Activated B cell treated with CpG ODN at 0.5 μM for 24 hours (primary cell): ENCODE measurements around the gene CD276. TPM values are rescaled to one million over a fixed set of nuclear protein-coding genes. Genes with fewer than 3 reads are reported as not detected.

Experiments used
- ATAC-seq: fragments of 200-7000 bp; cut with Tn5 transposase; one replicate; pipeline ENCODE4 v1.10.0; 2021; ENCODE audit warnings: low read depth, mild to moderate bottlenecking, moderate library complexity
- CTCF ChIA-PET: fragments of 350-600 bp; sonication (Branson Sonifier 250); formaldehyde crosslinking; loops from one replicate; lab custom pipeline; 2021; ENCODE audit warnings: antibody characterized with exemption; lab: Charles Lee
- POLR2A ChIA-PET: fragments of 350-600 bp; sonication (Branson Sonifier 250); formaldehyde crosslinking; loops from one replicate; lab custom pipeline; 2021; ENCODE audit warnings: antibody characterized with exemption; lab: Charles Lee
- DNase-seq: peaks from one replicate; pipeline ENCODE4 v3.0.0; 2022
- H3K27ac Mint-ChIP-seq: one replicate; pipeline ENCODE4 v1.8.0; 2020; ENCODE audit warnings: mixed read lengths
- H3K27me3 Mint-ChIP-seq: one replicate; pipeline ENCODE4 v1.8.0; 2021; ENCODE audit warnings: mixed read lengths
- H3K36me3 Mint-ChIP-seq: one replicate; pipeline ENCODE4 v1.8.0; 2021; ENCODE audit warnings: low read depth, mixed read lengths
- H3K4me1 Mint-ChIP-seq: one replicate; pipeline ENCODE4 v1.8.0; 2021; ENCODE audit warnings: mixed read lengths
- H3K4me3 Mint-ChIP-seq: one replicate; pipeline ENCODE4 v1.8.0; 2020; ENCODE audit warnings: mild to moderate bottlenecking, mixed read lengths
- H3K9me3 Mint-ChIP-seq: one replicate; pipeline ENCODE4 v1.8.0; 2020; ENCODE audit warnings: mixed read lengths
- intact Hi-C: fragments of 100-400 bp; cut with micrococcal nuclease; formaldehyde crosslinking; loops from one replicate; pipeline ENCODE4 v1.15.1; 2024
- total RNA-seq: library from RNA; stranded (reverse); gene quantifications from 2 replicates; pipeline ENCODE4 v1.2.3, GENCODE V29; 2022
- TF ChIP-seq, protein P1 (sequence below): fragments of 200-600 bp; IDR thresholded peaks from one replicate; pipeline ENCODE4 v1.8.0; 2022; ENCODE audit warnings: antibody characterized with exemption, mild to moderate bottlenecking

The CD276 gene
- total RNA-seq, 1 donor from 2014 or later: 0.38 TPM

DNA sequence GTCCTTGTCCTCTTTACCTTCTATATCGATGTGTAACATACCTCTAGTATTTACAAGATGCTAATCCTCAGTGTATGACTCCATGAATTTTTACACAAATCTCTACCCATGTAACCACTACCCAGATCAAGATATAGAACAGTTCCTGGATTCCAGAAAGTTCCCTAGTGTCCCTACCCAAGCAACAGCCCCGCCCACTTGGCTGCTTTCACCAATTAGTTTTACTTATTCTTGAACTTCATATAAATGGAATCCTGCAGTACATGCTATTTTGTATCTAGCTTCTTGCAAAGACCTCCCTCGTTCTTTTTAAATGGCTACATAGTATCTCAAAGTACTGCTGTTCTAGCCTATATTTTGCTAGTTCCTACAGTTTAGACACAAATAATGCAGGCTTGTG, 33.0 kb downstream of the CD276 start:
- ATAC-seq: no peak
- Mint-ChIP-seq H3K4me1 (no peaks in the 10 kb centered on the region), H3K27me3 (peaks cover 12% of the 10 kb centered on the region), H3K36me3 (no peaks in the 10 kb centered on the region), H3K4me3 (no peak overlapping the region), H3K9me3 (no peaks in the 10 kb centered on the region), H3K27ac (no peak overlapping the region)
- intact Hi-C loops: no loop called here
- ChIA-PET CTCF (interaction anchor here (0.9 kb wide), 1 partner anchor 12 kb away, joined by 3 read pairs; no protein-coding TSS in a partner anchor), POLR2A (no interaction called here)
- TF ChIP-seq, protein P1, sequence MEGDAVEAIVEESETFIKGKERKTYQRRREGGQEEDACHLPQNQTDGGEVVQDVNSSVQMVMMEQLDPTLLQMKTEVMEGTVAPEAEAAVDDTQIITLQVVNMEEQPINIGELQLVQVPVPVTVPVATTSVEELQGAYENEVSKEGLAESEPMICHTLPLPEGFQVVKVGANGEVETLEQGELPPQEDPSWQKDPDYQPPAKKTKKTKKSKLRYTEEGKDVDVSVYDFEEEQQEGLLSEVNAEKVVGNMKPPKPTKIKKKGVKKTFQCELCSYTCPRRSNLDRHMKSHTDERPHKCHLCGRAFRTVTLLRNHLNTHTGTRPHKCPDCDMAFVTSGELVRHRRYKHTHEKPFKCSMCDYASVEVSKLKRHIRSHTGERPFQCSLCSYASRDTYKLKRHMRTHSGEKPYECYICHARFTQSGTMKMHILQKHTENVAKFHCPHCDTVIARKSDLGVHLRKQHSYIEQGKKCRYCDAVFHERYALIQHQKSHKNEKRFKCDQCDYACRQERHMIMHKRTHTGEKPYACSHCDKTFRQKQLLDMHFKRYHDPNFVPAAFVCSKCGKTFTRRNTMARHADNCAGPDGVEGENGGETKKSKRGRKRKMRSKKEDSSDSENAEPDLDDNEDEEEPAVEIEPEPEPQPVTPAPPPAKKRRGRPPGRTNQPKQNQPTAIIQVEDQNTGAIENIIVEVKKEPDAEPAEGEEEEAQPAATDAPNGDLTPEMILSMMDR: no peak
- no peak for DNase-seq

DNA sequence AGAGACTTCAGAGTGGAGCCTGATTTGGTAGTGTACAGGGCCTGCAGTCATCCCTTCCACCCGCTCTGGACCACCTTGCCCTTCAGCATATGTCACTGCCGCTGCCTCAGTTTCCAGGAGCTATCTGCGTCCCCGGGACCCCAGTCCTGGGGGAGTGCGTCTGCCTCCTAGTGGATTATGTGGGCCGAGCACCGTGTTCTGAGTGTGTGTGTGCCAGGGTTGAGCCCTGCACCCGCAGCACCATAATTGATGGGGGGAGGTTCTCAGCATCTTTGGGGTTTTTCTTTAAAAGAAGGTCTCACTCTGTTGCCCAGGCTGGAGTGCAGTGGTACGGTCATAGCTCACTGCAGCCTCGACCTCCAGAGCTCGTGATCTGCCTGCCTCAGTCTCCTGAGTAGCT, 33.6 kb downstream of the CD276 start:
- Mint-ChIP-seq H3K4me1 (no peaks in the 10 kb centered on the region), H3K27me3 (peaks cover 12% of the 10 kb centered on the region), H3K9me3 (no peaks in the 10 kb centered on the region), H3K4me3 (no peak overlapping the region), H3K27ac (no peak overlapping the region), H3K36me3 (no peaks in the 10 kb centered on the region)
- ATAC-seq: no peak
- POLR2A ChIA-PET: no interaction called here
- TF ChIP-seq, protein P1: no peak
- CTCF ChIA-PET: interaction anchor here (0.9 to 1.4 kb wide), 2 partner anchors 13 kb away, joined by 3 to 5 read pairs; no protein-coding TSS in a partner anchor
- DNase-seq: no peak
- intact Hi-C loops: no loop called here

DNA sequence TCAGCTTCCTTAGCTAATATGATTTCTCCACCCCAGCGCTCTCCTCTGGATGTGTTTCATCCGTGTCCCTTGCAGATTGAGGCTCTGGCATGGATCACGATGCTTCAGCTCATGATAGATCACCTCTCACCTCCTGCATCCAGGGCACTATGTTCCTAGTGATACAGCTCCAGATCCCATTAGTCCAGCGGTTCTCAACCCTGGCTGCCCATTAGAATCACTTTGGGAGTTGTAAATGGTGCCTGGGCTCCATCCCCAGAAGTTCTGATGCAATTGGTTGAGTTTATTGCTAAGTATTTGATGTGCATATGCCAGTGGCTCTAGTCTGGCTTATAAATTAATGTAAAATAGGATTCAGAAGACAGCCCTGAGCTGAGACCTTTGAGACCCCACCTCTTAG, 34.5 kb downstream of the CD276 start:
- TF ChIP-seq, protein P1: no peak
- H3K27me3 Mint-ChIP-seq: peaks cover 12% of the 10 kb centered on the region
- H3K4me1 Mint-ChIP-seq: no peaks in the 10 kb centered on the region
- ATAC-seq (no peak), DNase-seq (no peak)
- H3K36me3 Mint-ChIP-seq: no peaks in the 10 kb centered on the region
- no peak overlapping the region for H3K4me3 Mint-ChIP-seq
- H3K9me3 Mint-ChIP-seq: no peaks in the 10 kb centered on the region
- intact Hi-C loops: no loop called here
- POLR2A ChIA-PET: no interaction called here
- H3K27ac Mint-ChIP-seq: no peak overlapping the region
- CTCF ChIA-PET: interaction anchor here (1.4 kb wide), 1 partner anchor 13 kb away, joined by 5 read pairs; no protein-coding TSS in a partner anchor

DNA sequence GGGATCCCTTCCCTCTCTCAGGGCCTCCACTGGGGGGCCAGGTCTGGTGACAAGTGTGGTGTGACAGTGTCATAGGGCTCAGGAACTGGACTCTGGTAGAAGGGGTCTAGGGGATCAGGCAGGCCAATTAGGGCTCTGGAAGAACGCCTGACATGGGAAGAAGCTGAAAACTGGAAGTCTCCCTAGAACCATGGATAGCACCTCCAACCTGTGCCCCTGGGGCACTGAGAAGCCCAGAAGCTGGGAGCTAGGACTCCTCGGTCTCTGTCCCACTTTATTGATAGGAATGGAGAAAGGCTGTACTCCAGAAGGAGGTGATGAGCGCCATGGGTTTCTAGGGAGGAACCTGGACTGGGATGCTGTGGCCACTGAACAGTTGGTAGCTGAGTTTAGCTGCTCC, 38.2 kb downstream of the CD276 start:
- Mint-ChIP-seq H3K27ac (no peak overlapping the region), H3K27me3 (peaks cover 12% of the 10 kb centered on the region), H3K36me3 (no peaks in the 10 kb centered on the region), H3K9me3 (no peaks in the 10 kb centered on the region), H3K4me1 (no peaks in the 10 kb centered on the region), H3K4me3 (no peak overlapping the region)
- intact Hi-C loops: no loop called here
- DNase-seq (no peak), ATAC-seq (no peak)
- ChIA-PET POLR2A (no interaction called here), CTCF (no interaction called here)
- TF ChIP-seq, protein P1: no peak

DNA sequence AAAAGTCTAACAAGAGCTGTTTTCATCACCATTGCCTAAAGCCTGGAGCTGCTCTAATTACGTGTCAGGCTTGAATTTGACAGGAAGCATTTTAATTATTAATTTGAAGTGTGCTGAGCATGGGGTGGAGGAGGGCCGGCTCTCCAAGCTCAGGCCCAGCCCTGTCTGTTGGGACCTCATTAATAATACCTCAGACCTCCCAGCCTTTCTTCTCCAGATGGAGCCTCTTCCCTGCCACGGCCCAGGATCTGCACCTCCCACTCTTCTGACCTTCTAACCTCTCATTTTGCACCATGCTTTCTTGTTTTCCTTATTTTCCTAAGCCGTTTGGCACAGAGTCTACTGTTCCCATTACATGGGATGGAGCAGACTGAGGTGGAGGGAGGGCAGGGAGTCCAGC, 39.0 kb downstream of the CD276 start:
- Mint-ChIP-seq H3K27ac (no peak overlapping the region), H3K9me3 (no peaks in the 10 kb centered on the region), H3K27me3 (peaks cover 12% of the 10 kb centered on the region), H3K36me3 (no peaks in the 10 kb centered on the region), H3K4me1 (no peaks in the 10 kb centered on the region), H3K4me3 (no peak overlapping the region)
- intact Hi-C loops: no loop called here
- ATAC-seq (no peak), DNase-seq (no peak)
- ChIA-PET CTCF (no interaction called here), POLR2A (no interaction called here)
- TF ChIP-seq, protein P1: no peak
